ENCODE results near the gene SDF2L1.

DNA sequence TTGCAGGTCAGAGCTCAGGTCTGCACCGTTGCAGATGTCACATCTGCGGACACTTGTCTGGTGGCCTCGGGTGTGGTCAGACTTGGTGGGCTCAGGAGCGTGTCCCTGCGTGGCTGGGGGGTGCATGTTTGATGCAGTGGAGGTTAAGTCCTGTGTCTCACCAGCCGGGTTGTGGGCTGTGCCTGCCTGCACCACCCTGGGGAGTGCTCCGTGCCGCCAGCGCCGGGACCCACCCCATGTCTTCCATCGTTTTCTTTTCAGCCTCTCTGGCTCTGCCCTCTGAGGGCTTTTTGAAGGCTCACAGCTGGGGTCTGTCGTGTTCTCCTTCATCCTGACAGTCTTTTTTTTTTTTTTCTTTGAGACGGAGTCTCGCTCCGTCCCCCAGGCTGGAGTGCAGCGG lies 49.7 kb downstream of the SDF2L1 start:
- TF ChIP-seq, protein P1, sequence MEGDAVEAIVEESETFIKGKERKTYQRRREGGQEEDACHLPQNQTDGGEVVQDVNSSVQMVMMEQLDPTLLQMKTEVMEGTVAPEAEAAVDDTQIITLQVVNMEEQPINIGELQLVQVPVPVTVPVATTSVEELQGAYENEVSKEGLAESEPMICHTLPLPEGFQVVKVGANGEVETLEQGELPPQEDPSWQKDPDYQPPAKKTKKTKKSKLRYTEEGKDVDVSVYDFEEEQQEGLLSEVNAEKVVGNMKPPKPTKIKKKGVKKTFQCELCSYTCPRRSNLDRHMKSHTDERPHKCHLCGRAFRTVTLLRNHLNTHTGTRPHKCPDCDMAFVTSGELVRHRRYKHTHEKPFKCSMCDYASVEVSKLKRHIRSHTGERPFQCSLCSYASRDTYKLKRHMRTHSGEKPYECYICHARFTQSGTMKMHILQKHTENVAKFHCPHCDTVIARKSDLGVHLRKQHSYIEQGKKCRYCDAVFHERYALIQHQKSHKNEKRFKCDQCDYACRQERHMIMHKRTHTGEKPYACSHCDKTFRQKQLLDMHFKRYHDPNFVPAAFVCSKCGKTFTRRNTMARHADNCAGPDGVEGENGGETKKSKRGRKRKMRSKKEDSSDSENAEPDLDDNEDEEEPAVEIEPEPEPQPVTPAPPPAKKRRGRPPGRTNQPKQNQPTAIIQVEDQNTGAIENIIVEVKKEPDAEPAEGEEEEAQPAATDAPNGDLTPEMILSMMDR (IDR thresholded peaks at IDR 0.05) = no peak
- no peak for TF ChIP-seq POLR2A (IDR thresholded peaks at IDR 0.05)

Measured in body of pancreas (tissue), 4 donors.